Heart left ventricle (tissue), 16 donors: ENCODE results near the gene MYCT1. TPM values are rescaled to one million over a fixed set of nuclear protein-coding genes. Genes with fewer than 3 reads are reported as not detected.
"Not testable (repeated sequence)": the region's sequence is repeated elsewhere in the genome, so short reads cannot be mapped to it uniquely, and the experiment has no call there.

Experiments
- ATAC-seq, 4 donors: fragments of 200-7000 bp; cut with Tn5 transposase; one replicate each; pipeline ENCODE4 v1.9.1; 2020 to 2022; ENCODE audit warnings: moderate library complexity in 4 of 4, mild to moderate bottlenecking in 3 of 4, moderate number of reproducible peaks in 1 of 4
- DNase-seq, 5 donors: peaks; one replicate each; pipeline ENCODE4 v3.0.0-alpha.2; 2020
- H3K27ac ChIP-seq, 12 donors: fragments of 200-600 bp; sonication (generic) in 4 of 12; one replicate each; pipeline versions ENCODE4 v1.5.0 to v1.8.0; 2016 to 2022; ENCODE audit warnings: mild to moderate bottlenecking in 2 of 12
- H3K27me3 ChIP-seq, 9 donors: fragments of 200-600 bp; sonication (generic) in 2 of 9; one replicate each; pipeline versions ENCODE4 v1.5.1 to v1.8.0; 2016 to 2022; ENCODE audit warnings: mild to moderate bottlenecking in 3 of 9
- H3K36me3 ChIP-seq, 9 donors: fragments of 200-600 bp; sonication (generic) in 2 of 9; one replicate each; pipeline versions ENCODE4 v1.5.0 to v1.8.0; 2018 to 2022; ENCODE audit warnings: mild to moderate bottlenecking in 2 of 9
- H3K4me1 ChIP-seq, 12 donors: fragments of 200-600 bp; sonication (generic) in 4 of 12; one replicate each; pipeline versions ENCODE4 v1.5.0 to v1.8.0; 2016 to 2022; ENCODE audit warnings: mild to moderate bottlenecking in 3 of 12
- H3K4me3 ChIP-seq, 12 donors: fragments of 200-600 bp; sonication (generic) in 4 of 12; one replicate each; pipeline versions ENCODE4 v1.5.0 to v1.8.0; 2017 to 2022; ENCODE audit warnings: mild to moderate bottlenecking in 9 of 12, moderate library complexity in 4 of 12
- H3K9me3 ChIP-seq, 12 donors: fragments of 200-600 bp; sonication (generic) in 4 of 12; one replicate each; pipeline versions ENCODE4 v1.5.0 to v1.8.0; 2016 to 2022; ENCODE audit warnings: mild to moderate bottlenecking in 1 of 12
- POLR2A ChIP-seq, 2 donors: fragments of 450-650 bp; IDR thresholded peaks; one replicate each; pipeline ENCODE4 v1.6.1; 2017; ENCODE audit warnings: antibody characterized with exemption in 2 of 2, mild to moderate bottlenecking in 2 of 2, moderate library complexity in 2 of 2
- WGBS, 4 donors: extraction: QIAGEN DNeasy Blood & Tissue Kit in 2 of 4; methylation state at CpG; one replicate each; pipeline versions ENCODE4 v1.1.5 to v1.1.7; 2013 to 2018; 5-methylcytosine and 5-hydroxymethylcytosine counted together
- intact Hi-C, 10 donors: fragments of 100-400 bp; cut with DNase I; formaldehyde crosslinking; loops; one replicate each; pipeline versions ENCODE4 v1.11.1 to v1.14.2; 2022
- polyA plus RNA-seq, 2 donors: library from polyadenylated mRNA; stranded (reverse); fragments of 200-250 nt; gene quantifications; one replicate each; pipeline ENCODE4 v1.2.3, GENCODE V29; 2013
- total RNA-seq, 9 donors: library from RNA; depleted of rRNA in 2 of 9; stranded (reverse); fragments of >200 nt in 2 of 9; fragmentation: NEBNext Ultra II Directional in 3 of 9; extraction: Animal tissue kit (Norgen Biotek cat#: 25700) in 3 of 9; gene quantifications; one replicate each; pipeline versions ENCODE4 v1.1.0 to v1.2.4, GENCODE V29; 2016 to 2023
- TF ChIP-seq, protein P1 (sequence below), 12 donors: fragments of 200-600 bp; sonication (generic) in 4 of 12; IDR thresholded peaks; one replicate each; pipeline versions ENCODE4 v1.5.0 to v1.8.0; 2018 to 2022; ENCODE audit warnings: antibody characterized with exemption in 12 of 12, mild to moderate bottlenecking in 5 of 12
- donor health status: ischemic (EF 13 %, LVEDD 7.1; RV severe dilation, severe dysfunction).
- donor health status: healthy with polysubstance abuse.
- donor health status: DM: no; HTN: yes; CAD: no.
- donor health status: DM: no; HTN: no; CAD: no.
- donor health status: ischemic (EF 25% LVEDD 6.9; RV normal size, moderate dysfunction).
- donor health status: ischemic (EF 25% LVEDD 5.7; RV mildly dilated, moderate dysfunction).
- donor health status: healthy.
- donor health status: DM: yes; HTN: yes; CAD: no.
- donor health status: ischemic (EF 35%, LVEDD 5.7; RV mildly dilated, moderate dysfunction).
- donor health status: nonischemic (EF 11% LVEDD 7.7; RV severe dilation, severe dysfunction).
- donor health status: DM: yes; HTN: yes; CAD: no.
- donor health status: PGD.
- donor health status: ischemic (EF 29% LVEDD 5.4; RV normal size, mild dysfunction).
- donor health status: nonischemic (EF 23%, LVEDD 6.1; RV moderate dilation, normal function).

The MYCT1 gene
- total and polyA plus RNA-seq, 11 donors, result 8.4 to 20.8 (median 14.6) TPM

DNA sequence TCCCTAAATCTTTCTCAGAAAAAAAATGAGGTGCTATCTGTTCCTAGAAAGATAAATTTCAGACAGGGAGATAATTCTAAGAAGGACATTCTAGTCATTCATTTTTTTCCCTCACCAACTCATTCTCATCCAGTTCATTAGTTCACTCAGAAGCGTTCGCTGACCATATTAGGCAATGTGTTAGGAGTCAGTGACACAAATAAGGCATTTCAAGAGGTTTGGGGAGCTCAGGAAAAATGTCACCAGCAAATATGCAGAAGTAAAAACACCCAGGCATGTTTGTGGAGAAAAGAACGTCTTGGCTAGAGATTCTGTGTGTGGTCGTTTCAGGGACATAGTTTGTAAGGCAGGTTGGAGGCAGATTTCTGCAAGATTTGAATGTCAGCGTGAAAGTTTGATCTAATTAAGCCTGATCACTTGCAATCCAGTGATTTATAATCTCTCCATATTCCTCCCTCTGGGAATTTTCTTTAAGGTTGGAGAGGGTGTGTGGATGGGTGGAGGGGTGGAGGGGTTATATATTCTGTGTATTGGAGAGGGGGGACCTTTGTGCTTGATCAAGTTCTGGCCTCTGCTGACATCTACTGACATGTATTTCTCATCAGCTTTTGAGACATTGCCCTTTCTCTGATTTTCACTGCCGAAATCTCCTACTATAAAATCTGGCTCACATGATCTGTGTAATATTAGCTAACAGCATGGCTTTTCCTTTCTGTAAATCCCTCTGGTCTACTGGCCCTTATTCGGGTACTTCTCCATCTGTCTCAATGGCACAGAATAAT is 3.6 kb downstream of the MYCT1 start:
- DNase-seq (no peak), ATAC-seq (no peak)
- TF ChIP-seq, protein P1, sequence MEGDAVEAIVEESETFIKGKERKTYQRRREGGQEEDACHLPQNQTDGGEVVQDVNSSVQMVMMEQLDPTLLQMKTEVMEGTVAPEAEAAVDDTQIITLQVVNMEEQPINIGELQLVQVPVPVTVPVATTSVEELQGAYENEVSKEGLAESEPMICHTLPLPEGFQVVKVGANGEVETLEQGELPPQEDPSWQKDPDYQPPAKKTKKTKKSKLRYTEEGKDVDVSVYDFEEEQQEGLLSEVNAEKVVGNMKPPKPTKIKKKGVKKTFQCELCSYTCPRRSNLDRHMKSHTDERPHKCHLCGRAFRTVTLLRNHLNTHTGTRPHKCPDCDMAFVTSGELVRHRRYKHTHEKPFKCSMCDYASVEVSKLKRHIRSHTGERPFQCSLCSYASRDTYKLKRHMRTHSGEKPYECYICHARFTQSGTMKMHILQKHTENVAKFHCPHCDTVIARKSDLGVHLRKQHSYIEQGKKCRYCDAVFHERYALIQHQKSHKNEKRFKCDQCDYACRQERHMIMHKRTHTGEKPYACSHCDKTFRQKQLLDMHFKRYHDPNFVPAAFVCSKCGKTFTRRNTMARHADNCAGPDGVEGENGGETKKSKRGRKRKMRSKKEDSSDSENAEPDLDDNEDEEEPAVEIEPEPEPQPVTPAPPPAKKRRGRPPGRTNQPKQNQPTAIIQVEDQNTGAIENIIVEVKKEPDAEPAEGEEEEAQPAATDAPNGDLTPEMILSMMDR (IDR thresholded peaks at IDR 0.05), result peak in 5 of 12 donors; percentile 14 to 33 (median 25)
- no peak for TF ChIP-seq POLR2A (IDR thresholded peaks at IDR 0.05)
- Histone ChIP-seq H3K9me3 (no peaks in the 10 kb centered on the region), H3K36me3 (no peaks in the 10 kb centered on the region), H3K27ac (peak overlapping the region in 9 of 12 donors; percentile 11 to 82 (median 54)), H3K27me3 (peaks cover 0 to 4% (median 0%) of the 10 kb centered on the region in 9 donors), H3K4me1 (peaks cover 0 to 14% (median 0%) of the 10 kb centered on the region in 12 donors), H3K4me3 (peak overlapping the region in 11 of 12 donors; percentile 20 to 56 (median 48))
- WGBS, 4 donors, result 34 to 44% (median 40%) methylated on average over 7 of the region's 7 CpGs
- intact Hi-C loops, result no loop called here

DNA sequence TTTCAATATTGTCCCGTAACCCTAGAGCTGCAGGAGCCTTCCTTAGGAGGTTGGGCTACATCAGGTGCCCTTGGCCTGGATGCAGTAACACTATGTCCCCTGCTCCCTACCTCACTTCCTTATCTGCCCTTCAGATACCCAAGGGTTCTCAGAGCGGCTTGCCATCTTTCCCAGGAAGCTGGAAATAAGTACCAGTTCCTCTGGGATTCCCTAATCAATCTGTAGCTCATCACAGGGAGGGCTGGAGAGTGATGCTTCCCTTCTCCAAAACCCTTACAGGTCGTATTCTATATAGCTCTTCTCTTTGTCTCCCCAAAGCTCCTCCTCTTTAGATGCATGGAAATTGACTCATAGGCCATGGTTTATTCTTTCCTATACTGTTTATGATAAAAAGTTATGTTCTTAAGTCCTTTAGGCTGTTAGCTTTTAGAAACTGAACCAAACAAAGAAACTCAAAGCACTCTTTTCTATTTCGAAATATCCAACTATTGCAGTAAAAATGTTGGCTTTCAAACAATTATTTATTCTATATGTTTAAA is 4.2 kb downstream of the MYCT1 start:
- Histone ChIP-seq H3K27ac (peak overlapping the region in 8 of 12 donors; percentile 11 to 82 (median 60)), H3K36me3 (no peaks in the 10 kb centered on the region), H3K27me3 (peaks cover 0 to 4% (median 0%) of the 10 kb centered on the region in 9 donors), H3K4me1 (peaks cover 0 to 8% (median 0%) of the 10 kb centered on the region in 12 donors), H3K9me3 (peaks cover 0 to 1% (median 0%) of the 10 kb centered on the region in 12 donors), H3K4me3 (peak overlapping the region in 10 of 12 donors; percentile 28 to 56 (median 48))
- WGBS, 4 donors, result 45 to 51% (median 49%) methylated on average over 4 of the region's 4 CpGs
- no peak for DNase-seq
- no peak for ATAC-seq
- intact Hi-C loops, result no loop called here
- TF ChIP-seq, protein P1 (IDR thresholded peaks at IDR 0.05), result no peak
- TF ChIP-seq POLR2A (IDR thresholded peaks at IDR 0.05), result no peak

DNA sequence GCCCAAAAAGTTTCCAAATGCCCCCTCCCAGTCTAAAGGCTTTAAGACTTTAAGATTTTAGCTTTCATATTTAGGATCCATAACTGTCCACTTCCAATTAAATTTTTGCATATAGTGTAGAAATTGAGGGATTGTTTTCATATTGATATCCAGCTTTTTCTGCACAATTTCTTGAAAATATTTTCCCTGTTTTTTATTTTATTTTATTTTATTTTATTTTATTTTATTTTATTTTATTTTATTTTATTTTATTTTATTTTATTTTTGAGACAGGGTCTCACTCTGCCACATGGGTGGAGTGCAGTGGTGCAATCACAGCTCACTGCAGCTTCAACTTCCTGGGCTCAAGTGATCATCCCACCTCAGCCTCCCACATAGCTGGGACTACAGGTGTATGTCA is 6.1 kb downstream of the MYCT1 start:
- DNase-seq, ATAC-seq, H3K27me3 ChIP-seq, H3K27ac ChIP-seq, H3K4me1 ChIP-seq, H3K36me3 ChIP-seq, intact Hi-C loops, H3K4me3 ChIP-seq: not testable (repeated sequence)
- peaks cover 0 to 19% (median 13%) of the 10 kb centered on the region in 12 donors for H3K9me3 ChIP-seq

DNA sequence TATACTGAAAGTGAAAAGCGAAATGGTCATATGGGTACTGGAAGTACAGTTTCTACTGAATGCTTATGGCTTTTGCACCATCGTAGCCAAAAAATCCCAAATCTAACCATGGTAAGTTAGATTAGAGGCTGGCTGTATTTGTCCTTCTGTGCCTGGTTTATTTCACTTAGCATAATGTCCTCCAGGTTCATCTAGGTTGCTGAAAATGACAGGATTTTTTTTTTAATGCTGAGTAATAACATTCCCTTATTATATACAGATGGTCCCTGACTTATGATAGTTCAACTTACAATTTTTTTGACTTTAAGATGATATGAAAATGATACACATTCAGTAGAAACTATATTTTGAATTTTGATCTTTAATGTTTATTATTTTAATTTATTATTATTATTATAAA is 7.6 kb downstream of the MYCT1 start:
- Histone ChIP-seq H3K4me3 (peak overlapping the region in 1 of 12 donors; percentile 23), H3K27me3 (peaks cover 0 to 6% (median 0%) of the 10 kb centered on the region in 9 donors), H3K4me1 (peaks cover 0 to 5% (median 0%) of the 10 kb centered on the region in 12 donors), H3K27ac (no peak overlapping the region), H3K9me3 (peaks cover 0 to 19% (median 13%) of the 10 kb centered on the region in 12 donors), H3K36me3 (no peaks in the 10 kb centered on the region)
- DNase-seq (no peak), ATAC-seq (no peak)
- TF ChIP-seq, protein P1 (IDR thresholded peaks at IDR 0.05), result no peak
- no peak for TF ChIP-seq POLR2A (IDR thresholded peaks at IDR 0.05)
- intact Hi-C loops, result no loop called here
- WGBS, 4 donors, result 59 to 72% (median 65%) methylated on average over 2 of the region's 2 CpGs
